LHCN-M2 (cell line): ENCODE results near the gene CNTD1. TPM values are rescaled to one million over a fixed set of nuclear protein-coding genes. Genes with fewer than 3 reads are reported as not detected.
"Not testable (repeated sequence)": the region's sequence is repeated elsewhere in the genome, so short reads cannot be mapped to it uniquely, and the experiment has no call there.

ENCODE experiments used
- DNase-seq: peaks from one replicate; pipeline ENCODE4 v3.0.0-alpha.2; 2012; ENCODE audit warnings: low read depth
- polyA plus RNA-seq: library from polyadenylated mRNA; unstranded; fragments of >200 nt; gene quantifications from one replicate; pipeline ENCODE4 v1.2.1, GENCODE V29; 2012; ENCODE audit warnings: missing spikeins
- total RNA-seq: library from RNA; depleted of rRNA; stranded (reverse); fragments of >200 nt; gene quantifications from 2 replicates; pipeline ENCODE4 v1.2.3, GENCODE V29; 2014; rRNA removed

CNTD1 gene, protein sequence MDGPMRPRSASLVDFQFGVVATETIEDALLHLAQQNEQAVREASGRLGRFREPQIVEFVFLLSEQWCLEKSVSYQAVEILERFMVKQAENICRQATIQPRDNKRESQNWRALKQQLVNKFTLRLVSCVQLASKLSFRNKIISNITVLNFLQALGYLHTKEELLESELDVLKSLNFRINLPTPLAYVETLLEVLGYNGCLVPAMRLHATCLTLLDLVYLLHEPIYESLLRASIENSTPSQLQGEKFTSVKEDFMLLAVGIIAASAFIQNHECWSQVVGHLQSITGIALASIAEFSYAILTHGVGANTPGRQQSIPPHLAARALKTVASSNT
- total RNA-seq: 0.13 TPM in 1 of 2 replicates, not detected in the other
- polyA plus RNA-seq: 0.29 TPM

DNA sequence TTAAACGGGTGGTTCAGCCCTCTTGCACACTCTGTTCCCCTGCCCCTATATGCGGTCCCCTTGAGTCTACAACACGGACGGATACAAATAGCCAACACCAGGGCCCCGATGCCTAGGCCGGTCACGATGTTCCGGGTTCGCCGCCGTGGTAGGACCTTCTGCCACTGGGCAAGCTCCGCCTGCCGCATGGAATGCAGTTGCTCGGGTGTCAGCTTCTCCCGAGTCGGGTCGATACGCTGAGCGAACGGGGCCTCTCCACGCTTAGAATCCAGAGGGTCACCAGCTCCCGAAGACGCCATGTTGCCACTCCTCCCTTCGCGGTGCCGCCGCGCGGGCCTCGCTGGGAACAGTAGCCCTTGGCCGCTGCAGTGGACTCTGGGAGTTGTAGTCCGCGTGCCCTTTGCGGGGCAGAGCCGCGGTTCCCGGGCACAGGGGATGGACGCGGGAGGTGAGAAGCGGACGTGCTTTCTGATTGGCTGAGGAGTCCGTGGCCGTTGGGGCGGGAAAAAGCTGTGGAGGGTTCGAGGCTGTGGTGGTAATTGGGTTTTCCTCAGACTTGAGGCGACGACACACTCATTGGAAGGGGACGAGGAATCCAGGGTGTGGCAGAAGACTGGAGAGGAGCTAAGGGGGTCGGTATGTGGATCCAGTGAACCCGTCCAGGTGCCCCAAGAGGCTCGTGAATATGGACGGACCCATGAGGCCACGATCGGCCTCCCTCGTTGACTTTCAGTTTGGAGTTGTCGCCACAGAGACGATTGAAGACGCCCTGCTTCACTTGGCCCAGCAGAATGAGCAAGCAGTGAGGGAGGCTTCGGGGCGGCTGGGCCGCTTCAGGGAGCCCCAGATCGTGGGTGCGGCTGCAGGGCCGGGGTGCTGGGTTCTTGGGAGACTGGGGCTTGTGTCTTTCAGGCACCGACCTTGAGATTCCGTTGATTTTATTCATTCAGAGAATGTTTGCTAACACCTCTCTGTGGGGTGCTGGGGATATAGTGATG lies at the start of gene CNTD1, which contains the start of gene COA3:
CNTD1 (plus strand) TSS at position 479 of the 998 bp plus-strand sequence; CDS start at position 686, 207 bp downstream.
COA3 (minus strand) TSS at position 322 of the 998 bp plus-strand sequence; CDS start at position 299, 23 bp downstream.
- DNase-seq: peak; percentile 83

- DNase-seq: no peak
Observed at GRCh38 chr17:42748908-42749798, 49.5 kb upstream of the CNTD1 start.

DNA sequence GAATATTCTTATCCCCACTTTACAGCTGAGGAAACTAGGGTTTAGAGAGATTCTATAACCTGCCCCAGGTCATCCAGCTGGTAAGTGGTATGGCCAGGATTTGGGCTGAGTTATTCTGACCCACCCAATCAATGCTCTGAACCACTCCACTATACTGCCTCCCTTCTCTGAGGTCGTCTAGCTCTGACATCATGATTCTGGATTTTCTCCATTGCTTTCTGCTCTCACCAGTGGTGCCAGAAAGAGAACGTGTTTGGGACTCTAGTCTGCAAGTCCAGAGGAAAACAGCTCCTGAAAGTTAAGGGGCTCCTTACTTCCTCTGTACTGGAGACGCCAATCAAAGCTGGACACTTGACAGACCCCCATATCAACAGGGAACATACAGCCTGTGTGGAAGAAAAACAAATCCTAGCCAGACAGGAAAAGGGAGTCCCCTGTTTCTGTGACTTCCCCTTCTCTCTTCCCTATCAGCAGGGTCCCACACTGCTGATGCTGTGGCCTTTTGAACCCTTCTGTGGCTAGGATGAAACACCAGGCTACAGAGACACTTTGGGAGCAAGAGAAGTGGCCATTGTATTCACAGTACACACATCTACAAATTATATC lies 47.8 kb upstream of the CNTD1 start:
- no peak for DNase-seq

GRCh38 chr17:42751628-42752027 lies 47.0 kb upstream of the CNTD1 start:
- no peak for DNase-seq

DNA sequence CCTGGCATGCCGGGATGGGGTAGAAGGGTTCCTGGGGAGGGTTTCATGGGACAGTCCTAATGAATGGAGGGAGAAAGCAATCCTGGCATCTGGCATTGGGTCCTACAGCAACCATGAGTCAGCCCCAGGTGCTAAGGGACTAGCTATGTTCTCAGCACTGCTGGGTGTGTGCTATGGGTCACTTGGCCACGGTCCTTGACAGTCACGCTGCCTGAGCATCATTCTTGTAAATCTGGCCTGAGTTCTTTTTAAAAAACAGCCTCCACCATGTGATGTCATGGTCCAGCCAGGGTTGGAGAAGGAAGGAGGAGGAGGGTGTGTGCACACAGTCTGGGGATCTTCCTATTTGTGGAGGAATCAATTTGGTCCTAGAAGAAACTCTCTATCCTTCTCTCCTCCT lies 43.9 kb upstream of the CNTD1 start:
- peak; percentile 32 for DNase-seq

DNA sequence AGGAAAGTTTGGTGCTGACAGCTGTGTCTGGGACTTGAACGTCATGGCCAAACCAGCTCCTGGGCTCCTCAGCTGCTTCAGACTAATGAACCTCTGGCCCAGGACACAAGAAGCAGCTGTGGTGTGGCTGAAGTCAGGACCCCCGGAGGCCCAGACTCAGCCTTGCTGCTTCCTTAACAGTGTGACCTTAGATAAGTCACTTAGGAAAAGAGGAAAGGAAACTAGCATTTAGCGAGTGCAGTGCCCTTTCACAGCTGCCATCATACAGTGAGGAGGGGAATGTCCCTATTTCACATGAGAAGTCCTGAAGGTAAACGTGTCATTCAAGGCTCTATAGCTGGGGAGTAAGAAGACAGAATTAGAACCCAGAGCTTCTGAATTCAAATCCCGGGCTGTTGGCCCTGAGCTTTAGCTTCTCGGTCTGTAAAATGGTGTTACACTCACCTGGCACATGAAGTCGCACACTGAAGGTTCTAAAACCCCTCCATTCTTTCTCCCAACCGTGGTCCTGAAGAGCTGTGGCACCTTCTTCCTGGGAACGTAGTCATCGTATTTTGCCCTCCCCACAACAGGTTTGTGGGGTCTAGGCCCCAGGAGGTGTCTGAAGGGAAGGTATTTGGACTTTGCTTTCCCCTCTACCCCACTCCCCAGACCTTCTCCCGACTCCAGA lies 38.5 kb upstream of the CNTD1 start:
- DNase-seq: peak; percentile 22

DNA sequence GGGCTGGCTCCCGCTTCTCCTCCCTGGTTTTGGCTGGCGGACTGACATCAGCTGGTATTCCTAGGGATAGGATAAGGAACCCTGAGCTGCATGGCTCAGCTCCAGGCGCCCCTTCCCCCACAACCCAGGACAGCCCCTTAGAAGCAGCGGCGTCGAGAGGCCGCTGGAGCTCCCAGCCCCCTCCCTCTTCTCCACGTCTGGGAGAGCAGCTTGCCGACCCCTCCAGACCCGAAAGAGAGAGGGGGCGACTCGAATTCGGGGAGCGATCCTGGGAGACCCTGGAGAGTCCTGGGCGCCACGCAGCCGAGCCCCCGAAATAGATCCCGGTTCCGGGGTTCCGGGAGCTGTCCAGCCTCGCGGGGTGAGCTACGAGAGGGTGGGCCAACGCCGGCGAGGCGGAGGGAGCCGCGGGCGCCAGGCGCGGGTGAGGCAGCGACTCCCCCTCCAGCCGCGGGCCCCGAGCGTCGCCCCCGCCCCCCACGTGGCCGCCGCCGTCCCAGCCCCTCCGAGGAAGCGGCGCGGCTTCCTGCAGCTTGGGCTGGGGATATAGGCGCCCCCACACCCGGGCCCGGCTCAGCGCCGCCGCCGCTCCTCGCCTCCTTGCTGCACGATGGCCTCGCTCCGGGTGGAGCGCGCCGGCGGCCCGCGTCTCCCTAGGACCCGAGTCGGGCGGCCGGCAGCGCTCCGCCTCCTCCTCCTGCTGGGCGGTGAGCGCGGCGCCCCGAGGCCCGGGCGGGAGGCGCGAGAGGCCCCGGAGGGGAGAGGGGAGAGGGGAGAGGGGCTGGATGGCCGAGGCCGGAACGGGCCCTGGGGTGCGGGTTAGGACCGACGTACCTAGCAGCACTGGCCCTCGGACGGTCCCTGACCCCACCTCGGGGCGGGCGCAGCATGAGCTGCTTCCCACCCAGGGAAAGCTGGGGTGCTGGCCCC lies 37.7 kb upstream of the CNTD1 start, which contains the start of gene RAMP2:
RAMP2 (plus strand) TSS at position 576 of the 930 bp plus-strand sequence; CDS start at position 611, 35 bp downstream.
- DNase-seq: no peak

DNA sequence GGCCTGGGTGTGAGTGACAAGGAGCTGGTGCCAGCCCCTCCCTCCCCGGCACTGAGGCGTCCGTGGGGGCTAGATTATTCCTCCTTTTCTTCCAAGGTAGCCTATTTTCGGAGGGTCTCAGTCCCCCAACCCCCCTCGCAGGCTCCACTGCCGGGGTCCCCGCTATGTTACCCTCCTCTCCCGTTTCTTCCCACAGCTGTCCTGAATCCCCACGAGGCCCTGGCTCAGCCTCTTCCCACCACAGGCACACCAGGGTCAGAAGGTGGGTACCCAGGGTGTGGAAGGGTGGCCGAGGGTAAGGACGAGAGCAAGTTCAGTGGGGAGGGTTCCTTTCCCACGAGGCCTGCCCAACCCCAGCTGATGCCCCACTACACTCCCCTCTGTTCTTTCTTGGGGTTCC lies 37.0 kb upstream of the CNTD1 start:
- no peak for DNase-seq

DNA sequence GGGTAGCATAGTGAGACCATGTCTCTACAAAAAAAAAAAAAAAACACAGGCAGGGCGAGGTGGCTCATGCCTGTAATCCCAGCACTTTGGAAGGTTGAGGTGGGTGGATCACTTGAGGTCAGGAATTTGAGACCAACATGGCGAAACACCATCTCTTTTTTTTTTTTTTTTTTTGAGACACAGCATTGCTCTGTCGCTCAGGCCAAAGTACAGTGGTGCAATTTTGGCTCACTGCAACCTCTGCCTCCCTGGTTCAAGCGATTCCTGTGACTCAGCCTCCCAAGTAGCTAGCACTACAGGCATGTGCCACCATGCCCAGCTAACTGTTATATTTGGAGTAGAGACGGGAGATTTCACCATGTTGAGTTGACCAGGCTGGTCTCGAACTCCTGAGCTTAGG lies 32.5 kb upstream of the CNTD1 start:
- DNase-seq: no peak

DNA sequence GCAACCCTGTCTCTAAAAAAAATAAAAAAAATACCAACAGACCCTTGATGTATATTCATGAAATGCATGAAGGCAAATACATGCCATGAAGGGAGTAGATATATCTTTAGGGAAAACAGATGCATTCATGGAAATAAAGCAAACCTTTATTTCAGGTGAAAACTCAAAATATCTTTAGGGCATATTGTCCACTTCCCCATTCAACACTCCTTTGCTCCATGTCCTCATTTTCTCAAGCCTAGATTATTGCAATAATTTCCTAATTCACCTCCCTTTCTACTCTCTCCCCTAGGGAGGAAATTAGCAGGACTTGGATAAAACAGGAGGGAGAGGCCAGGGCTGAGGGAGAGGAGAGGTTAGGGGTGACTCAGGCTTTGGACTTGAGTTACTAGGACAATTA lies 31.1 kb upstream of the CNTD1 start:
- DNase-seq: no peak

DNA sequence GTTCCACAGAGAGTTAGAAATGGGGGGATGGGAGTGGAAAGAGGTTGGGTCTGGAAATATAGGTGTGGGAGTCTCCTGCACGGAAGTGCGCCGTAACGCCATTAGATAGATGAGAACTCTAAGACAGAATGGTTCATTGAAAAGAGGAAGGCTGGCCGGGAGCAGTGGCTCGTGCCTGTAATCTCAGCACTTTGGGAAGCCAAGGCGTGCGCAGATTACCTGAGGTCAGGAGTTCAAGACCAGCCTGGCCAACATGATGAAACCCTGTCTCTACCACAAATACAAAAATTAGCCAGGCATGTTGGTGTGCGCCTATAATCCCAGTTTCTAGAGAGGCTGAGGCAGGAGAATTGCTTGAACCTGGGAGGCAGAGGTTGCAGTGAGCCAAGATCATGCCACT lies 30.7 kb upstream of the CNTD1 start:
- not testable (repeated sequence) for DNase-seq

- DNase-seq: not testable (repeated sequence)
Observed at GRCh38 chr17:42769964-42770363, 28.7 kb upstream of the CNTD1 start.

DNA sequence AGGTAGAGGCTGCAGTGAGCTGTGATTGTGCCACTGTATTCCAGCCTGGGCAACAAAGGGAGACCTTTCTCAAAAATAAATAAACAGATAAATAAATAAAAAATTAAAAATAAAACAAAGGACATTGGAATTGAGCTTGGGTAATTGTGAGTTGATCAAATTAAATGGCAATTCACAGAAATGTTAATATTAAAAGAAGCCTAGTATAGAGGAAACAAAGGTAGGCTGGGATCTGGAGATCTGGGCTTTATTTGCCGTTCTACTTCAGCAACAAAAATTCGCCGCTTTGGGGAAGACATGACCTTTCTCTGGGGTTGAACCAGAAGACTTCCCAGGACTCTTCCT lies 25.7 kb upstream of the CNTD1 start:
- no peak for DNase-seq

DNA sequence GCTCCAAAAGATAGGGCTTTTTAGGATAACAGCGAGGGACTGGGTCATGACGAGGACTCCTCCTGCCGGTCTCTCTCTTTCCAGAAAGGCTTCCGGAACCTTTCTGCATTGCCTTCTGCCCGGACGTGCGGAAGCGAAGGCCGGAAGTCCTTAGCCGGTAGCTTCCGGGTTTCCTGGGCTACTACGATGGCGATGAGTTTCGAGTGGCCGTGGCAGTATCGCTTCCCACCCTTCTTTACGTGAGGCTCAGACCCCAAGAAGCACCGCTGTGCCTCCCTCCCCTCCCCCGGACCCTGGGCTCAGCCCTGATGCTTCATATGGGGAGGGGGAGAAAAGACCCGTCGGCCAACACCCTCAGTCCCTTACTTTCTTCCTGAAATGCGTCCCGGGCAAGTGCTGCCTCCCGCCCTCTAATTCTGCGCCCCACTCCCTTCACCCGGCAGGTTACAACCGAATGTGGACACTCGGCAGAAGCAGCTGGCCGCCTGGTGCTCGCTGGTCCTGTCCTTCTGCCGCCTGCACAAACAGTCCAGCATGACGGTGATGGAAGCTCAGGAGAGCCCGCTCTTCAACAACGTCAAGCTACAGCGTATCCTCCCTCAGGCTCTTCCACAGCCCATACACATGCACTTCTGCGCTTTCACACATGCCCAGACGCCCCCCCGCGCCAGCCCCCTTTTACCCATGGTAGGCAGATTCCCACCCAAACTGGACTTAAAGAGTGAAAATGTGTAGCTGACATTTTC lies 25.2 kb upstream of the CNTD1 start, which contains the start of gene VPS25:
VPS25 (plus strand) TSS at position 160 of the 746 bp plus-strand sequence; CDS start at position 187, 27 bp downstream.
- peak; percentile 79 for DNase-seq

DNA sequence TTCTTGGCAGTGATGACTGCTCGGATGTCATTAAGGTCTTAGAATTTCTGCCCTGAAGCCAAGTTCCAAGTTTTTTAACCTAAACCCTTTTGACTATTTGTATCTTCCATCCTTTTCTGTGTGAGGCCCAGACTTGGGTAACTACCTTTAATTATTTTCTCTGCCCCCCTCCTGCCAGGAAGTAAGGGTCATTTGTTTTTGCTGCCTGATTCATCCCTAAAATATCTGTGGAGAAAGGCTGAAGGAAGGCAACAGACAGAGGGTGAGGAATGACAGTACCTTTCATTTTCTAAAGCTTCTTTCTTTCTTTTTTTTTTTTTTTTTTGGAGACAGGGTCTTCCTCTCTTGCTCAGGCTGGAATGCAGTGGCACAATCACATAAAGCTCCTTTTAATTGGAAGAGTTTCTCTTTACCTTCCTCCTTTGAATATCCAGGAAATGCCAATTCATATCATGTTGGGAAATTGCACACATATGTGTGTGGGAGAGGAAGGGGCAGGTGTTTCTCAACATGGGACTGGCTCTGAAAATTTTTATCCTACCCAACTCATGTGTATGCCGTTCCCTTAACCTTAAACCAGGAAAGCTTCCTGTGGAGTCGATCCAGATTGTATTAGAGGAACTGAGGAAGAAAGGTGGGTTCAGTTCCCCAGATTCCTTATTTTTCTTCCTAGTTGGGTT lies 24.5 kb upstream of the CNTD1 start:
- peak; percentile 30 for DNase-seq

DNA sequence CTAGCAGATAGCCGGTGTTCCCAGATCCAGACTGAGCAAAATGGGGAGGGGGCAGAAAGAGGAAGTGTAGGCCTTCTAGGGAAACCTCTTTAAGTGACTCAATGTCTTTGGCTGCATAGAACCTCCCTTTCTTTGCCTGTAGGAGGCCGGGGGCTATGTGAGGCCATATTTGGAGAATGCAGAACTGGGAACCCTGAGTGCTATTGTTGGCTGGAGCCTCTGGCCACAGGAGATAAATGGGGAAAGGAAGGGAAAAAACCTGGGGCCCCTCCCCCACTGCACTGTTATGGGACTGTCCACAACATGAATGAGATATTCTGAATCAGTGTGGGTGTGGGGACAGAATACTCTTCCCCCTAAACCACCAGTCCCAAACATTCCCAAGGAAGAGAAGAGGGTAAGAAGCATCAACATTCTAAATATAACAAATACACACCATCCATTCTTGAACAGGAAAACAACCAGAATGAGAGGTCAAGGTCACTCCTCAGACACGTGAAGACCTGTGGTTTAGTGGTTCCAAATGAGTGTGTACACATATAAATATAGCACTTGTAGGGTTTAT lies 23.0 kb upstream of the CNTD1 start:
- DNase-seq: no peak

GRCh38 chr17:42778570-42778969 lies 20.1 kb upstream of the CNTD1 start:
- DNase-seq: no peak
